Activated CD4-positive, alpha-beta T cell treated with anti-CD3 and anti-CD28 coated beads, Interleukin-2, amount 10 ng/mL, durations not matched to agents 24 days and 14 days (primary cell): ENCODE measurements around the gene ARMC2. TPM values are rescaled to one million over a fixed set of nuclear protein-coding genes. Genes with fewer than 3 reads are reported as not detected.
"Not testable (repeated sequence)": the region's sequence is repeated elsewhere in the genome, so short reads cannot be mapped to it uniquely, and the experiment has no call there.

Source experiments
- DNase-seq: peaks from one replicate; pipeline ENCODE4 v3.0.0; 2022
- H3K27ac Mint-ChIP-seq: one replicate; pipeline ENCODE4 v1.8.0; 2022; ENCODE audit warnings: mild to moderate bottlenecking, mixed read lengths
- H3K27me3 Mint-ChIP-seq: one replicate; pipeline ENCODE4 v1.8.0; 2022; ENCODE audit warnings: mixed read lengths
- H3K36me3 Mint-ChIP-seq: one replicate; pipeline ENCODE4 v1.8.0; 2022; ENCODE audit warnings: low read depth, mild to moderate bottlenecking, mixed read lengths
- H3K4me1 Mint-ChIP-seq: one replicate; pipeline ENCODE4 v1.8.0; 2021; ENCODE audit warnings: mixed read lengths
- H3K4me3 Mint-ChIP-seq: one replicate; pipeline ENCODE4 v1.8.0; 2022; ENCODE audit warnings: mild to moderate bottlenecking, moderate library complexity, mixed read lengths
- H3K9me3 Mint-ChIP-seq: one replicate; pipeline ENCODE4 v1.8.0; 2021; ENCODE audit warnings: mixed read lengths
- intact Hi-C: fragments of 100-400 bp; cut with micrococcal nuclease; formaldehyde crosslinking; loops from one replicate; pipeline ENCODE4 v1.15.1; 2023
- total RNA-seq: library from RNA; stranded (reverse); gene quantifications from 2 replicates; pipeline ENCODE4 v1.2.3, GENCODE V29; 2022

ARMC2 gene
- total RNA-seq, 1 donor from 2014 or later = 3.3 TPM

DNA sequence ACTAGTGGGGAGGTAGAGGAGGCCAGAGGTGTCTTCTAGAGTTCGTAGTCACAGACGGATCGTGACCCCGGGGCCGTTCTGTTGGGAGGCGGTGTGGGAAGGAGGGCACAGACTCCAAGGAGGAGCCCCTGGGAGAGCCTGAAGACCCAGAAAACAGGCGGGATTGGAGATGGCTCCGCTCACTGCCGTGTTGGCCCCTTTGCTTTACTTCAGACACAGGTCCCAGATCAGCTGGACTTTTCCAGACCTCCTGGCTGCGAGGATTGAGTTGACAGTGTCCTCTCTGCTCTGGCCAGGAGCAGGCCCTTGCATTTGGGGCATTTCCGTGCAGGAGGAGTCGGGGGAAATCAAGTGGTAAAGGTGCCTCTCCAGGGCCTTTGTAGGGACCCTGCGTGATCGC, 112.9 kb downstream of the ARMC2 start:
- Mint-ChIP-seq H3K27ac (no peak overlapping the region), H3K4me3 (no peak overlapping the region), H3K4me1 (peaks cover 9% of the 10 kb centered on the region), H3K9me3 (no peaks in the 10 kb centered on the region), H3K36me3 (no peaks in the 10 kb centered on the region), H3K27me3 (no peaks in the 10 kb centered on the region)
- intact Hi-C loops = no loop called here
- DNase-seq = no peak

- Mint-ChIP-seq H3K4me1 (peaks cover 10% of the 10 kb centered on the region), H3K9me3 (no peaks in the 10 kb centered on the region), H3K4me3 (no peak overlapping the region), H3K27me3 (no peaks in the 10 kb centered on the region), H3K27ac (no peak overlapping the region), H3K36me3 (no peaks in the 10 kb centered on the region)
- intact Hi-C loops = no loop called here
- DNase-seq = no peak
These were observed 113.8 kb downstream of the ARMC2 start for GRCh38 chr6:108961985-108962384.

DNA sequence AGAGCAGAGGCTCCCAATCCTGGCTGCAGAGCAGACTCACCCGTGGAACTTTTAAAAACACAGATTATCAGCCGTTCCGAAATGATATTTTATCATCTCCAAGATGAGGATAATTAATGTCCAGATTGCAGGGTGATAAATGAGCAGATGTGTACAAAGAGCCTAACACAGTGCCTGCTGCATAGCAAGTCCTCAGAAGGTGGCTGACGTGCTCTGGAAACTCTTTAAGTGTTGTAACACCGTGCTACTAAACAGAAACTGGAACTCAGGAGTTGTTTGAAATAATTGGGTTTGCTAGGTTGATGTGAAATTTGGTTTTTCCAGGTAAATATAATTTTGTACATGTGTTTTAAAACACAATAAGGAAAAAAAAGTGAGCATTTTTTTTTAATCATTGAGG, 118.0 kb downstream of the ARMC2 start:
- H3K4me1 Mint-ChIP-seq = peaks cover 9% of the 10 kb centered on the region
- H3K36me3 Mint-ChIP-seq = no peaks in the 10 kb centered on the region
- intact Hi-C loops = no loop called here
- no peaks in the 10 kb centered on the region for H3K9me3 Mint-ChIP-seq
- H3K4me3 Mint-ChIP-seq = no peak overlapping the region
- DNase-seq = no peak
- no peaks in the 10 kb centered on the region for H3K27me3 Mint-ChIP-seq
- H3K27ac Mint-ChIP-seq = no peak overlapping the region

- Mint-ChIP-seq H3K27ac (no peak overlapping the region), H3K9me3 (no peaks in the 10 kb centered on the region), H3K4me3 (no peak overlapping the region), H3K4me1 (peaks cover 10% of the 10 kb centered on the region), H3K27me3 (no peaks in the 10 kb centered on the region), H3K36me3 (no peaks in the 10 kb centered on the region)
- DNase-seq = no peak
- intact Hi-C loops = no loop called here
These were observed 118.9 kb downstream of the ARMC2 start for GRCh38 chr6:108966855-108967755.

DNA sequence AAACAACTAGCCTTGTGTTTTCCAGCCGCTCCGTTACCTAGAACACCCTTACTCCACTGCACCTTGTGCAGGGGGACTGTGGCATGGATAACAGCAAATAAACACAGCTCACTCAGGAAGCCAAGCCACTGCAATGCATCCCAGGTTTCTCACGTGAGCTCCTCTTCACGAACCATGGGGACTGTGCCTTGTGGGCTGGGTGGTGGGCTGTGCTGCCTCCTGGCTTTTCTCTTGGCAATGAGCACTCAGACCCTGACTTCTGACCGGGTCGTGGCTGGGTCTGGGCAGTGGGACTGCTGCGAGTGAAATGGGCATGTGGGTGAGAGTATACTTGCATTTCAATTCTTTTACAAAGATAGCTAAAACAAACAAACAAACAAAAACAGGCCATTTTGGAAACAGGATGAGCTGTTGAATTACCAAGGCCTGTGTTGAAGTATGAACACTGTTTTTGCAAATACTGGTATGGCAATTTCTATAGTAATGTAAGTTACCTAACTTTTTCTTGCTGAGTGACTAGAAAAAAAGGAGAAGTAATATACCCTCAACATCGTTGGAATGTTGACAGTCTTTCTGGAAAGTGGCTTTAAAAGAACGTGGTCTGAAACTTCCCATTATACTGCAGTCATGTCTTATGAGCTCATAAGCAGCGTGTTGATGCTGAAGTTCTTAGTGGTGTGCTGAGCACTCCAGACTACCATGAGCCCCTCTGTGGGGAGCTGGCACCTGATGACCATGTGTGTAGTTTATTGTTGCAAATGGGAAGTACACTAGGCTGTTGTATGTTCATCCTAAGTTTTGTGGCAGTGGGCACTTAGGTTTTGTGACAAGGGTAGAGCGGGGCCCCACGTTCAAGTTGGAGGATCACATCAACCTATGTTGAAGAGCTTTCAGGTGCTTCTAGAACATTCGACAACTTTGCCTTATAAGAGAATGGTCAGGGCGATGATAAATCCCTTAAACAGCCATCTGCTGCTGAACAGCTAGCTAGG, 120.4 kb downstream of the ARMC2 start:
- Mint-ChIP-seq H3K4me3 (no peak overlapping the region), H3K27ac (no peak overlapping the region), H3K9me3 (no peaks in the 10 kb centered on the region), H3K4me1 (peaks cover 10% of the 10 kb centered on the region), H3K36me3 (no peaks in the 10 kb centered on the region), H3K27me3 (no peaks in the 10 kb centered on the region)
- intact Hi-C loops = no loop called here
- no peak for DNase-seq

DNA sequence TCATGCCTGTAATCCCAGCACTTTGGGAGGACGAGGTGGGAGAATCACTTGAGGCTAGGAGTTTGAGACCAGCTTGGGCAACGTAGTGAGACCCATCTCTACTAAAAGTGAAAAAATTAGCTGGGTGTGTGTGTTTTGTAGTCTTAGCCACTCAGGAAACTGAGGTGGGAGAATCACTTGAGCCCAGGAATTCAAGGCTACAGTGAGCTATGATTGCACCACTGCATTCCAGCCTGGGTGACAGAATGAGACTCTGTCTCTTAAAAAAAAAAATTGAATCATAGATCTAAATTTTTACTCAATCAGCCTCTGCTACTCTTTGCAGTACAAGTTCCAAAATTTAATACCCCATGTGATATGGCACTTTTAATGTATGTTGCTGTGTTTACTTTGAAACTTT, 121.6 kb downstream of the ARMC2 start:
- peaks cover 2% of the 10 kb centered on the region for H3K27me3 Mint-ChIP-seq
- no peaks in the 10 kb centered on the region for H3K9me3 Mint-ChIP-seq
- intact Hi-C loops = no loop called here
- no peak overlapping the region for H3K4me3 Mint-ChIP-seq
- no peak overlapping the region for H3K27ac Mint-ChIP-seq
- DNase-seq = no peak
- H3K4me1 Mint-ChIP-seq = peaks cover 10% of the 10 kb centered on the region
- H3K36me3 Mint-ChIP-seq = no peaks in the 10 kb centered on the region

GRCh38 chr6:108974201-108974600, 126.0 kb downstream of the ARMC2 start:
- H3K9me3 Mint-ChIP-seq = peaks cover 30% of the 10 kb centered on the region
- peaks cover 31% of the 10 kb centered on the region for H3K27me3 Mint-ChIP-seq
- H3K36me3 Mint-ChIP-seq = peaks cover 6% of the 10 kb centered on the region
- H3K27ac Mint-ChIP-seq = no peak overlapping the region
- intact Hi-C loops = no loop called here
- no peak overlapping the region for H3K4me3 Mint-ChIP-seq
- H3K4me1 Mint-ChIP-seq = peaks cover 11% of the 10 kb centered on the region
- DNase-seq = no peak

- DNase-seq, H3K36me3 Mint-ChIP-seq, intact Hi-C loops, H3K4me1 Mint-ChIP-seq, H3K4me3 Mint-ChIP-seq, H3K27ac Mint-ChIP-seq: not testable (repeated sequence)
- peaks cover 34% of the 10 kb centered on the region for H3K9me3 Mint-ChIP-seq
- H3K27me3 Mint-ChIP-seq = peaks cover 35% of the 10 kb centered on the region
These were observed 130.4 kb downstream of the ARMC2 start for GRCh38 chr6:108978638-108979037.

DNA sequence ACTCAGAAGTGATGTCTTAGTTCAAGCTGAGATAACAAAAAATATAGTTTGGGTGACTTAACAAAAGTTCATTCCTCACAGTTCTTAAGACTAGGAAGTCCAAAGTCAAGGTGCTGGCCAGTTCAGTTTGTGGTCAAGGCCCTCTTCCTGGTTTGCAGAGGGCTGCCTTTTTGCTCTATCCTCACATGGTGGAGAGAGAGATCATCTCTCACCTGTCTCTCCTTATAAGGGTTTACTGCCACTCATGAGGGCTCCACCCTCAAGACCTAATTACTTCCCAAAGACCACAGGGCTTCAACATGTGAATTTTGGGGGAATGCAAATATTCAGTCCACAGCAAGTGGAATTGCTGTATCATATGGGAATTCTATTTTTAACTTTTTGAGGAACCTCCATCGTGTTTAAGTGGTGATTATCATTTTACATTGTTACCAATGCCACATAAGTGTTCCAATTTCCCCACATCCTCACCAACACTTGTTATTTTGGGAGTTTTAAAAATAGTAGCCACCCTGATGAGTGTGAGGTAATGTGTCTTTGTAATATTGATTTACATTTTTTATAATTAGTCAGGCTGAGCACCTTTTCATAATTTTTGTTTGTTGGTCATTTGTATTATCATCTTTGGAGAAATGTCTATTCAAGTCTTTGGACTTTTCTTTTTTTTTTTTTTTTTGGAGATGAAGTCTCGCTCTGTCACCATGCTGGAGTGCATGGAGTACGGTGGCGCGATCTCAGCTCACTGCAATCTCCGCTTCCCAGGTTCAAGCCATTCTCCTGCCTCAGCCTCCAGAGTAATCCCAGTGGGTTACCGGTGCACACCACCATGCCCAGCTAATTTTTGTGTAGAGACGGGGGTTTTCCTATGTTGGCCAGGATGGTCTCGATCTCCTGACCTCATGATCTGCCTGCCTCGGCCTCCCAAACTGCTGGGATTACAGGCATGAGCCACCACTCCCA, 134.2 kb downstream of the ARMC2 start:
- no peak overlapping the region for H3K27ac Mint-ChIP-seq
- DNase-seq = no peak

GRCh38 chr6:108983151-108983550, 134.9 kb downstream of the ARMC2 start:
- H3K36me3 Mint-ChIP-seq = peaks cover 11% of the 10 kb centered on the region
- no peak for DNase-seq
- peaks cover 12% of the 10 kb centered on the region for H3K9me3 Mint-ChIP-seq
- peaks cover 4% of the 10 kb centered on the region for H3K4me1 Mint-ChIP-seq
- no peak overlapping the region for H3K4me3 Mint-ChIP-seq
- no peak overlapping the region for H3K27ac Mint-ChIP-seq
- H3K27me3 Mint-ChIP-seq = peaks cover 11% of the 10 kb centered on the region
- intact Hi-C loops = no loop called here

More for the DNA sequence above, 134.2 kb downstream of the ARMC2 start:
- Mint-ChIP-seq H3K36me3 (peaks cover 10% of the 10 kb centered on the region), H3K9me3 (peaks cover 17% of the 10 kb centered on the region), H3K4me3 (no peak overlapping the region), H3K4me1 (peaks cover 8% of the 10 kb centered on the region), H3K27me3 (peaks cover 19% of the 10 kb centered on the region)
- intact Hi-C loops = no loop called here

DNA sequence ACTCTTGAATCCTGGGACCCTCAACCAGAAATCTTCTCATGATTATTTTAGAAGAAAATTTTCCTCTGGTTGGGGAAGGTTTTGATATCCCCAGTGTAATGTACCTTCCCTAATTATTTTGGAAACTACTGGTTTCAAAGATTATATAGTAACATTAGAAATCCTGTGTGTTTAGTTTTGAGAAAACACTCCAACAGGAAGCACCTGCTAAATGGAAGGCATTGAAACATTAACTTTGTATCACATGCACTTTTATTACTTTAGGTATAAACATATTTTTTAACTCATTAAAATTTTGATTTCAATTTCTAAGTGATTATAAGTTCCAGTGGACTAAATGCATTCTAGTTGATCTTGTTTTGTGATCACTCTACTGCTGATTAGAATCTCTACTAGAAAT, 137.1 kb downstream of the ARMC2 start:
- H3K4me3 Mint-ChIP-seq = no peak overlapping the region

DNA sequence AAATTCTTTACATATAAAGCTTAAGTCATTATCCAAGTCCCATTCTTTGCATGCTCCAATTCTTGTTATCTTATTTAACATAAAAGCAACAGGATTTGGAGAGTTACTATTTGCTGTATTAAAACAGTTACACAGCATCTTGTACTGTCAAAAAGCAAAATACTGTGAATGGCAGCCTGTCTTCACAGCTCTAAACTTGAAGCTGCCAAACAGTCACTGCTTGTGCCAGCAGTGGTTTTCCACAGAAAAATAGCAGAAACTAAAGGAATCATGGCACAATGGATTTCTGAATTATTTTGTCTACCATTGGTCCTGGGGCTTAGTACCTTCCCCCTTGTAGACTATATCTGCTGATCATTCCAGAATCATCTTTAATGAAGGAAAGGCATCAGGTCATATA, 138.9 kb downstream of the ARMC2 start:
- H3K27ac Mint-ChIP-seq = no peak overlapping the region
- H3K4me3 Mint-ChIP-seq = no peak overlapping the region
- no peak for DNase-seq
- H3K4me1 Mint-ChIP-seq = no peaks in the 10 kb centered on the region
- H3K36me3 Mint-ChIP-seq = peaks cover 38% of the 10 kb centered on the region
- intact Hi-C loops = no loop called here
- no peaks in the 10 kb centered on the region for H3K27me3 Mint-ChIP-seq
- no peaks in the 10 kb centered on the region for H3K9me3 Mint-ChIP-seq

More for the DNA sequence above, 137.1 kb downstream of the ARMC2 start:
- no peak for DNase-seq
- Mint-ChIP-seq H3K27me3 (no peaks in the 10 kb centered on the region), H3K4me1 (no peaks in the 10 kb centered on the region), H3K27ac (no peak overlapping the region), H3K9me3 (peaks cover 4% of the 10 kb centered on the region), H3K36me3 (peaks cover 23% of the 10 kb centered on the region)
- intact Hi-C loops = no loop called here

- Mint-ChIP-seq H3K4me1 (no peaks in the 10 kb centered on the region), H3K27me3 (no peaks in the 10 kb centered on the region), H3K9me3 (no peaks in the 10 kb centered on the region), H3K36me3 (peaks cover 44% of the 10 kb centered on the region), H3K4me3 (no peak overlapping the region), H3K27ac (no peak overlapping the region)
- intact Hi-C loops = no loop called here
- no peak for DNase-seq
These were observed 140.1 kb downstream of the ARMC2 start for GRCh38 chr6:108988296-108988695.
